ENCODE data around the gene GPM6B. TPM values are rescaled to one million over a fixed set of nuclear protein-coding genes. Genes with fewer than 3 reads are reported as not detected.

The GPM6B gene
- total and polyA plus RNA-seq, 2 of the 4 experiments (the other 2 are of a cell fraction): 4.2 to 5.9 TPM

DNA sequence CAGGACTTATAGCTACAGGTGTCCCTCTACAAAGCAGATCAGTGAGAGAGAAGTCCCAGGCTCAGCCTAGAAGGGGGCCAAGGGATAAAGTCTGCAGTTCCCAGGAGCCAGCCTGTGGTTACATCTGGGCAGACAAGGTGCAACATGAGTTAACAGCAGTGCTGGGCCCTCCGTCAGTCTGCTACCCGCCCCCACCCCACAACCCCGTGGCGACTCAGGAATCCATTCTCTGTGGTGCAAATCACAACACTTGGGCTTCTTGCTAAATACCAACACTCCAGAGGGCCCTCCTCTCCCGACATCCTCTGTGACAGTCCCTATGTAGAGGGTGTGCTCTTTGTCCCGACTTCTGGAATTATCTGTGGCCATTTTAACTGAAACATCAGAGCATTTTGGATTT is 13.8 kb downstream of the GPM6B start:
- WGBS, 2 experiments (ENCODE audit: extremely low coverage in 2 of 2, insufficient read length in 1 of 2): no CpG with 5 or more reads among the region's 6 CpGs
- Histone ChIP-seq H3K9me1 (ENCODE audit: insufficient read depth, low read length) (no peaks in the 10 kb centered on the region), H3K79me1 (ENCODE audit: low read depth in 1 of 2, low read length in 2 of 2) (no peaks in the 10 kb centered on the region), H3K56ac (ENCODE audit: extremely low read depth, insufficient read depth, low read length) (no peak overlapping the region), H3K18ac (ENCODE audit: low read depth, low read length) (no peak overlapping the region), H3K4me2 (ENCODE audit: low read depth, low read length) (no peak overlapping the region), H3K27me3 (ENCODE audit: control insufficient read depth, insufficient read depth, low read length) (peaks cover 23% of the 10 kb centered on the region), H2BK20ac (ENCODE audit: low read depth, low read length) (no peak overlapping the region), H4K20me1 (ENCODE audit: insufficient read depth, low read length) (no peaks in the 10 kb centered on the region), H2AK5ac (ENCODE audit: low read depth, low read length) (no peak overlapping the region), H3K23ac (ENCODE audit: low read depth, low read length) (no peak overlapping the region), H3K14ac (replicated peaks; ENCODE audit: low read depth, low read length) (no peak overlapping the region), H2BK120ac (ENCODE audit: low read depth, low read length) (no peak overlapping the region), H3K9ac (ENCODE audit: low read depth, low read length) (no peak overlapping the region), H4K8ac (ENCODE audit: low read depth in 2 of 2, low read length in 2 of 2) (no peak overlapping the region), H3K27ac (ENCODE audit: insufficient read depth, low read length) (no peak overlapping the region), H2BK5ac (ENCODE audit: low read depth, low read length, poor library complexity, severe bottlenecking) (no peak overlapping the region), H3K4me3 (ENCODE audit: insufficient read depth, low read depth, low read length) (no peak overlapping the region), H3K9me3 (ENCODE audit: control insufficient read depth, insufficient read depth, low read length) (no peaks in the 10 kb centered on the region; the same call in 1 of the 2 replicates), H4K91ac (ENCODE audit: insufficient read depth, low read depth, low read length) (no peak overlapping the region), H3K36me3 (ENCODE audit: control insufficient read depth, insufficient read depth, low read length) (no peaks in the 10 kb centered on the region), H3K4ac (ENCODE audit: low read depth, low read length) (no peak overlapping the region), H2AFZ (replicated peaks; ENCODE audit: low read length, poor library complexity) (no peak overlapping the region), H4K5ac (ENCODE audit: low read depth, low read length) (no peak overlapping the region), H3K4me1 (ENCODE audit: control insufficient read depth, insufficient read depth, low read length) (no peaks in the 10 kb centered on the region), H2BK15ac (ENCODE audit: low read depth, low read length) (no peak overlapping the region), H2AK9ac (replicated peaks; ENCODE audit: low read depth, low read length, poor library complexity) (no peak overlapping the region)
- dilution Hi-C loops (cut with HindIII; ENCODE audit: low sequenced_read_pairs, unreplicated experiment) (no loop called here), intact Hi-C loops (cut with micrococcal nuclease) (no loop called here), in situ Hi-C loops (cut with MboI; ENCODE audit: low sequenced_read_pairs) (no loop called here)
- no TSS peak for BruUV-seq (replicated peaks)
- ChIA-PET POLR2A (ENCODE audit: unreplicated experiment) (no interaction called here), CTCF (no interaction called here)
- TF ChIP-seq MAFK (IDR thresholded peaks at IDR 0.05; ENCODE audit: low read depth, low read length): no peak
- TF ChIP-seq BHLHE40 (IDR thresholded peaks at IDR 0.05; ENCODE audit: low read depth, low read length): no peak
- TF ChIP-seq NFE2L2 (IDR thresholded peaks at IDR 0.05; ENCODE audit: low read depth, low read length): no peak
- DNase-seq (no peak), ATAC-seq (ENCODE audit: low read depth) (no peak)

Measured in IMR-90 (cell line).